GM12878 (cell line): ENCODE results near the gene DDX52. TPM values are rescaled to one million over a fixed set of nuclear protein-coding genes. Genes with fewer than 3 reads are reported as not detected.

Experiments used
- ATAC-seq: fragments of 200-7000 bp; cut with Tn5 transposase; 3 replicates; pipeline ENCODE4 v1.9.1; 2020; ENCODE audit warnings: mild to moderate bottlenecking, moderate library complexity
- BruUV-seq: library from RNA; stranded (reverse); fragments of 400-500 nt; replicated peaks from 2 replicates; lab custom pipeline; 2021; lab: Mats Ljungman, UMichigan
- CTCF ChIA-PET: fragments of 300-600 bp; sonication (Branson Sonifier 250); formaldehyde crosslinking; extraction: SDS; loops from one replicate; lab custom pipeline; 2021; ENCODE audit warnings: inconsistent platforms; lab: Yijun Ruan, JAX
- POLR2A ChIA-PET: fragments of 350-600 bp; formaldehyde crosslinking; extraction: SDS; loops from one replicate; lab custom pipeline; 2021; ENCODE audit warnings: inconsistent platforms; lab: Charles Lee
- RAD21 ChIA-PET: fragments of 300-600 bp; sonication (Branson Sonifier 250); formaldehyde crosslinking; loops from one replicate; lab custom pipeline; 2023; ENCODE audit warnings: antibody characterized with exemption; ENCODE audit not compliant: unreplicated experiment; lab: Charles Lee
- SMC1A ChIA-PET: fragments of 300-600 bp; sonication (Branson Sonifier 250); formaldehyde crosslinking; loops from one replicate; lab custom pipeline; 2023; ENCODE audit not compliant: unreplicated experiment, uncharacterized antibody; lab: Charles Lee
- DNase-seq: peaks from one replicate; pipeline ENCODE4 v3.0.0-alpha.2; 2011; ENCODE audit warnings: low read depth, low spot score
- FAIRE-seq: peaks from 3 replicates; lab custom pipeline; 2011; peaks lifted over from hg19 to GRCh38; lab: Jason Lieb, UNC
- H2AFZ ChIP-seq: 2 replicates; pipeline ENCODE4 v1.6.0; 2011; ENCODE audit warnings: low read depth, low read length, control low read depth; ENCODE audit not compliant: control insufficient read depth
- H3K27ac ChIP-seq: 2 replicates; pipeline ENCODE4 v1.5.1; 2011; ENCODE audit warnings: control low read depth; ENCODE audit not compliant: control insufficient read depth, insufficient read depth
- H3K27me3 ChIP-seq, 2 experiments: replicated peaks in 1 of 2; 2 replicates each; pipeline versions ENCODE4 v1.6.0 to v1.6.1; 2011; ENCODE audit warnings: low read length in 1 of 2; ENCODE audit not compliant: control insufficient read depth in 2 of 2, insufficient read depth in 2 of 2
- H3K36me3 ChIP-seq, 2 experiments: 2 replicates each; pipeline ENCODE4 v1.5.1; 2011; ENCODE audit warnings: low read length in 1 of 2; ENCODE audit not compliant: control insufficient read depth in 2 of 2, insufficient read depth in 2 of 2
- H3K4me1 ChIP-seq: 2 replicates; pipeline ENCODE4 v1.6.1; 2011; ENCODE audit warnings: mild to moderate bottlenecking, low read length, moderate library complexity, mixed read lengths; ENCODE audit not compliant: control insufficient read depth, insufficient read depth
- H3K4me2 ChIP-seq: 2 replicates; pipeline ENCODE4 v1.6.0; 2011; ENCODE audit warnings: control low read depth; ENCODE audit not compliant: control insufficient read depth, insufficient read depth
- H3K4me3 ChIP-seq: fragments of 200-600 bp; sonication (generic); 2 replicates; pipeline ENCODE4 v1.5.1; 2016
- H3K79me2 ChIP-seq: 2 replicates; pipeline ENCODE4 v1.6.0; 2011; ENCODE audit warnings: low read length; ENCODE audit not compliant: control insufficient read depth, insufficient read depth
- H3K9ac ChIP-seq: 2 replicates; pipeline ENCODE4 v1.8.0; 2011; ENCODE audit warnings: low read length, control low read depth, mixed read lengths; ENCODE audit not compliant: control insufficient read depth, insufficient read depth
- H3K9me3 ChIP-seq: replicated peaks from 3 replicates; pipeline ENCODE4 v1.5.1; 2011; ENCODE audit warnings: mild to moderate bottlenecking, low read length; ENCODE audit not compliant: control insufficient read depth, insufficient read depth
- H4K20me1 ChIP-seq: 2 replicates; pipeline ENCODE4 v1.6.0; 2011; ENCODE audit not compliant: control insufficient read depth, insufficient read depth
- ETV6 ChIP-seq, 2 experiments: fragments of 450-650 bp in 1 of 2; IDR thresholded peaks in 1 of 2; conservative IDR thresholded peaks in 1 of 2; 2 replicates each; pipeline ENCODE4 v1.6.1; 2014; ENCODE audit warnings: antibody characterized with exemption in 1 of 2, borderline replicate concordance in 1 of 2, low read depth in 1 of 2, mild to moderate bottlenecking in 1 of 2, moderate library complexity in 1 of 2
- GABPA ChIP-seq: IDR thresholded peaks from 2 replicates; pipeline ENCODE4 v1.6.1; 2014; ENCODE audit warnings: antibody characterized with exemption, low read depth, mild to moderate bottlenecking, inconsistent platforms
- MEF2A ChIP-seq: IDR thresholded peaks from 2 replicates; pipeline ENCODE4 v1.6.1; 2011; ENCODE audit warnings: low read depth, mild to moderate bottlenecking, low read length, moderate library complexity; ENCODE audit not compliant: insufficient read depth
- MEF2B ChIP-seq: fragments of 450-650 bp; IDR thresholded peaks from 2 replicates; pipeline ENCODE4 v1.6.1; 2018; ENCODE audit warnings: mild to moderate bottlenecking, moderate library complexity; ENCODE audit not compliant: partially characterized antibody, poor library complexity, severe bottlenecking
- PAX8 ChIP-seq: fragments of 450-650 bp; IDR thresholded peaks from 2 replicates; pipeline ENCODE4 v1.6.1; 2017; ENCODE audit warnings: mild to moderate bottlenecking, moderate library complexity
- RELA ChIP-seq: fragments of 450-650 bp; IDR thresholded peaks from 2 replicates; pipeline ENCODE4 v1.8.0; 2014; ENCODE audit warnings: borderline replicate concordance; ENCODE audit not compliant: partially characterized antibody
- SMAD1 ChIP-seq: fragments of 450-650 bp; IDR thresholded peaks from 2 replicates; pipeline ENCODE4 v1.6.1; 2018; ENCODE audit warnings: mild to moderate bottlenecking, low read depth; ENCODE audit not compliant: partially characterized antibody
- SMC3 ChIP-seq: IDR thresholded peaks from 2 replicates; pipeline ENCODE4 v1.6.1; 2011; ENCODE audit warnings: low read length, improper control_type of control experiment, borderline replicate concordance
- SRF ChIP-seq, 2 experiments: IDR thresholded peaks; 2 replicates each; pipeline ENCODE4 v1.6.1; 2011; ENCODE audit warnings: low read depth in 2 of 2, low read length in 2 of 2, mild to moderate bottlenecking in 1 of 2, moderate library complexity in 1 of 2
- TAF1 ChIP-seq: IDR thresholded peaks from 2 replicates; pipeline ENCODE4 v1.6.1; 2011; ENCODE audit warnings: mild to moderate bottlenecking, low read depth, low read length, borderline replicate concordance
- WGBS: methylation state at CpG from one replicate; pipeline ENCODE4 v1.1.6; 2016; ENCODE audit warnings: low lambda C conversion rate; ENCODE audit not compliant: insufficient replicate concordance, insufficient coverage; ENCODE audit errors: missing lambda C conversion rate; 5-methylcytosine and 5-hydroxymethylcytosine counted together
- in situ Hi-C: fragments of 300-500 bp; cut with MboI; formaldehyde crosslinking; loops from 9 replicates; pipeline ENCODE4 v1.14.3; 2018; ENCODE audit warnings: mixed read lengths
- intact Hi-C: fragments of 100-400 bp; cut with micrococcal nuclease; formaldehyde crosslinking; loops from one replicate; pipeline ENCODE4 v1.14.2; 2022; ENCODE audit not compliant: unreplicated experiment
- polyA plus RNA-seq, 11 experiments: library from polyadenylated mRNA; depleted of rRNA in 4 of 11; unstranded in 6 of 11; stranded (reverse) in 5 of 11; fragments of >200 nt; fragmentation: Nextera tagmentation in 4 of 11; fragmentation: Illumina TruSeq in 1 of 11; extraction: Ambion mirVana in 4 of 11; extraction: Trizol in 1 of 11; gene quantifications; 1 replicate in 1 of 11; 2 replicates in 10 of 11; pipeline versions ENCODE4 v1.2.1 to v1.2.3, GENCODE V29; 2011 to 2016; ENCODE audit warnings: inconsistent platforms in 2 of 11, missing spikeins in 2 of 11, low read depth in 1 of 11
- total RNA-seq, 4 experiments: library from RNA; depleted of rRNA in 3 of 4; stranded (reverse); fragments of >200 nt in 3 of 4; fragmentation: Illumina TruSeq in 1 of 4; extraction: Trizol in 1 of 4; gene quantifications; 2 replicates each; pipeline versions ENCODE4 v1.2.1 to v1.2.3, GENCODE V29; 2013 to 2021
- TF ChIP-seq, protein P1 (sequence below): fragments of 450-650 bp; IDR thresholded peaks from 2 replicates; pipeline ENCODE4 v1.6.1; 2017; ENCODE audit warnings: antibody characterized with exemption, mild to moderate bottlenecking, moderate library complexity
- TF ChIP-seq, protein P2 (sequence below): fragments of 150-350 bp; IDR thresholded peaks from 2 replicates; pipeline ENCODE4 v1.6.1; 2014; ENCODE audit warnings: mild to moderate bottlenecking, low read depth, low read length
- TF ChIP-seq, protein P3 (sequence below): fragments of 450-650 bp; IDR thresholded peaks from 2 replicates; pipeline ENCODE4 v1.6.1; 2017; ENCODE audit warnings: mild to moderate bottlenecking, moderate library complexity

DDX52 gene
- total and polyA plus RNA-seq, 10 of the 15 experiments (the other 5 are each of a cell fraction or from before 2014, with no cell fraction given): 14.8 to 49.7 (median 26.3) TPM

DNA sequence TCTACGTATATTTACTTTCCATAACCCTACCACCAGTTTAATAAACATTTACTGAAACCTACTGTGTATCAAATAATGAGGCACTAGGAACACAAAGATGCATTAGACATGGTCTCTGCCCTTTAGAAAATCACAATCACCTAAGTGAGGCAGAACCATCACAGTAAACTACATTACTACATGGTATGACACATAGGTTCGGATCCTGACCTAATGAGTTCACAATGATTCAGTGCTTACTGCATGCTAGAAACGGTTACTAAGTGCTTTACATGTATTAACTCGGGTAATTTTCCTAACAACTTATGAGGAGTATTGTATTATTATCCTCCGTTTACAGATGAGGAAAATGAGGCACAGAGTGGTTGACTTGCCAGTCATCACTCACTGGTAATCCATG lies 28.9 kb downstream of the DDX52 start:
- ChIA-PET SMC1A (no interaction called here), RAD21 (no interaction called here), POLR2A (interaction anchor here (0.5 kb wide), 1 partner anchor 1055 kb away, joined by 5 read pairs; no protein-coding TSS in a partner anchor), CTCF (interaction anchor here (1.6 kb wide), 1 partner anchor 9 kb away, joined by 3 read pairs; no protein-coding TSS in a partner anchor)
- H3K4me1 ChIP-seq: no peaks in the 10 kb centered on the region
- no peak for FAIRE-seq
- WGBS: 85% methylated on average over 5 of the region's 5 CpGs
- H3K27me3 ChIP-seq: no peaks in the 10 kb centered on the region
- intact Hi-C loops: no loop called here
- no peaks in the 10 kb centered on the region for H3K9me3 ChIP-seq
- H3K4me3 ChIP-seq: no peak overlapping the region
- H4K20me1 ChIP-seq: no peaks in the 10 kb centered on the region
- H3K27ac ChIP-seq: no peak overlapping the region
- in situ Hi-C loops: loop anchor here (5.0 to 25.0 kb wide), 2 partner anchors 52 to 1823 kb away; no protein-coding TSS in a partner anchor
- H3K36me3 ChIP-seq: peaks cover 2 to 22% of the 10 kb centered on the region in 2 experiments
- no TSS peak for BruUV-seq
- no peak for ATAC-seq
- no peak overlapping the region for H3K9ac ChIP-seq
- no peaks in the 10 kb centered on the region for H3K79me2 ChIP-seq
- H2AFZ ChIP-seq: no peak overlapping the region
- no peak for DNase-seq
- H3K4me2 ChIP-seq: no peak overlapping the region
- TF ChIP-seq ETV6 (conservative IDR thresholded peaks at IDR 0.05 in 1 of 2, IDR thresholded peaks at IDR 0.05 in 1 of 2; ENCODE audit: borderline replicate concordance in 1 of 2, low read depth in 1 of 2) (no peak), SMAD1 (no peak), MEF2A (no peak), PAX8 (no peak), TAF1 (no peak), GABPA (no peak), SMC3 (no peak), MEF2B (no peak), SRF (IDR thresholded peaks at IDR 0.05; ENCODE audit: low read depth in 2 of 2, low read length in 2 of 2) (no peak), RELA (no peak)
- TF ChIP-seq, protein P1, sequence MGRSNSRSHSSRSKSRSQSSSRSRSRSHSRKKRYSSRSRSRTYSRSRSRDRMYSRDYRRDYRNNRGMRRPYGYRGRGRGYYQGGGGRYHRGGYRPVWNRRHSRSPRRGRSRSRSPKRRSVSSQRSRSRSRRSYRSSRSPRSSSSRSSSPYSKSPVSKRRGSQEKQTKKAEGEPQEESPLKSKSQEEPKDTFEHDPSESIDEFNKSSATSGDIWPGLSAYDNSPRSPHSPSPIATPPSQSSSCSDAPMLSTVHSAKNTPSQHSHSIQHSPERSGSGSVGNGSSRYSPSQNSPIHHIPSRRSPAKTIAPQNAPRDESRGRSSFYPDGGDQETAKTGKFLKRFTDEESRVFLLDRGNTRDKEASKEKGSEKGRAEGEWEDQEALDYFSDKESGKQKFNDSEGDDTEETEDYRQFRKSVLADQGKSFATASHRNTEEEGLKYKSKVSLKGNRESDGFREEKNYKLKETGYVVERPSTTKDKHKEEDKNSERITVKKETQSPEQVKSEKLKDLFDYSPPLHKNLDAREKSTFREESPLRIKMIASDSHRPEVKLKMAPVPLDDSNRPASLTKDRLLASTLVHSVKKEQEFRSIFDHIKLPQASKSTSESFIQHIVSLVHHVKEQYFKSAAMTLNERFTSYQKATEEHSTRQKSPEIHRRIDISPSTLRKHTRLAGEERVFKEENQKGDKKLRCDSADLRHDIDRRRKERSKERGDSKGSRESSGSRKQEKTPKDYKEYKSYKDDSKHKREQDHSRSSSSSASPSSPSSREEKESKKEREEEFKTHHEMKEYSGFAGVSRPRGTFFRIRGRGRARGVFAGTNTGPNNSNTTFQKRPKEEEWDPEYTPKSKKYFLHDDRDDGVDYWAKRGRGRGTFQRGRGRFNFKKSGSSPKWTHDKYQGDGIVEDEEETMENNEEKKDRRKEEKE: no peak
- TF ChIP-seq, protein P2, sequence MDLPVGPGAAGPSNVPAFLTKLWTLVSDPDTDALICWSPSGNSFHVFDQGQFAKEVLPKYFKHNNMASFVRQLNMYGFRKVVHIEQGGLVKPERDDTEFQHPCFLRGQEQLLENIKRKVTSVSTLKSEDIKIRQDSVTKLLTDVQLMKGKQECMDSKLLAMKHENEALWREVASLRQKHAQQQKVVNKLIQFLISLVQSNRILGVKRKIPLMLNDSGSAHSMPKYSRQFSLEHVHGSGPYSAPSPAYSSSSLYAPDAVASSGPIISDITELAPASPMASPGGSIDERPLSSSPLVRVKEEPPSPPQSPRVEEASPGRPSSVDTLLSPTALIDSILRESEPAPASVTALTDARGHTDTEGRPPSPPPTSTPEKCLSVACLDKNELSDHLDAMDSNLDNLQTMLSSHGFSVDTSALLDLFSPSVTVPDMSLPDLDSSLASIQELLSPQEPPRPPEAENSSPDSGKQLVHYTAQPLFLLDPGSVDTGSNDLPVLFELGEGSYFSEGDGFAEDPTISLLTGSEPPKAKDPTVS: no peak
- TF ChIP-seq, protein P3, sequence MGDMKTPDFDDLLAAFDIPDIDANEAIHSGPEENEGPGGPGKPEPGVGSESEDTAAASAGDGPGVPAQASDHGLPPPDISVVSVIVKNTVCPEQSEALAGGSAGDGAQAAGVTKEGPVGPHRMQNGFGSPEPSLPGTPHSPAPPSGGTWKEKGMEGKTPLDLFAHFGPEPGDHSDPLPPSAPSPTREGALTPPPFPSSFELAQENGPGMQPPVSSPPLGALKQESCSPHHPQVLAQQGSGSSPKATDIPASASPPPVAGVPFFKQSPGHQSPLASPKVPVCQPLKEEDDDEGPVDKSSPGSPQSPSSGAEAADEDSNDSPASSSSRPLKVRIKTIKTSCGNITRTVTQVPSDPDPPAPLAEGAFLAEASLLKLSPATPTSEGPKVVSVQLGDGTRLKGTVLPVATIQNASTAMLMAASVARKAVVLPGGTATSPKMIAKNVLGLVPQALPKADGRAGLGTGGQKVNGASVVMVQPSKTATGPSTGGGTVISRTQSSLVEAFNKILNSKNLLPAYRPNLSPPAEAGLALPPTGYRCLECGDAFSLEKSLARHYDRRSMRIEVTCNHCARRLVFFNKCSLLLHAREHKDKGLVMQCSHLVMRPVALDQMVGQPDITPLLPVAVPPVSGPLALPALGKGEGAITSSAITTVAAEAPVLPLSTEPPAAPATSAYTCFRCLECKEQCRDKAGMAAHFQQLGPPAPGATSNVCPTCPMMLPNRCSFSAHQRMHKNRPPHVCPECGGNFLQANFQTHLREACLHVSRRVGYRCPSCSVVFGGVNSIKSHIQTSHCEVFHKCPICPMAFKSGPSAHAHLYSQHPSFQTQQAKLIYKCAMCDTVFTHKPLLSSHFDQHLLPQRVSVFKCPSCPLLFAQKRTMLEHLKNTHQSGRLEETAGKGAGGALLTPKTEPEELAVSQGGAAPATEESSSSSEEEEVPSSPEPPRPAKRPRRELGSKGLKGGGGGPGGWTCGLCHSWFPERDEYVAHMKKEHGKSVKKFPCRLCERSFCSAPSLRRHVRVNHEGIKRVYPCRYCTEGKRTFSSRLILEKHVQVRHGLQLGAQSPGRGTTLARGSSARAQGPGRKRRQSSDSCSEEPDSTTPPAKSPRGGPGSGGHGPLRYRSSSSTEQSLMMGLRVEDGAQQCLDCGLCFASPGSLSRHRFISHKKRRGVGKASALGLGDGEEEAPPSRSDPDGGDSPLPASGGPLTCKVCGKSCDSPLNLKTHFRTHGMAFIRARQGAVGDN: no peak
